Stomach (tissue), 9 donors: ENCODE results near the gene ABHD15. TPM values are rescaled to one million over a fixed set of nuclear protein-coding genes. Genes with fewer than 3 reads are reported as not detected.

Experiments
- DNase-seq, 2 donors: peaks; one replicate each; pipeline versions ENCODE4 v3.0.0 to v3.0.0-alpha.2; 2013 to 2019
- H3K27ac ChIP-seq, 5 donors: fragments of 200-600 bp in 4 of 5; sonication (generic) in 4 of 5; one replicate each; pipeline ENCODE4 v1.5.1; 2013 to 2019; ENCODE audit warnings: mild to moderate bottlenecking in 1 of 5, moderate library complexity in 1 of 5
- H3K27me3 ChIP-seq, 3 donors: fragments of 200-600 bp; sonication (generic); one replicate each; pipeline ENCODE4 v1.5.1; 2017 to 2019; ENCODE audit warnings: mixed run types in 1 of 3
- H3K36me3 ChIP-seq, 4 donors: fragments of 200-600 bp; sonication (generic); 1 replicate in 3 of 4; 2 replicates in 1 of 4; pipeline ENCODE4 v1.5.1; 2016 to 2019
- H3K4me1 ChIP-seq, 4 donors: fragments of 200-600 bp; sonication (generic); one replicate each; pipeline ENCODE4 v1.5.1; 2016 to 2019
- H3K4me3 ChIP-seq, 4 donors: fragments of 200-600 bp; sonication (generic) in 3 of 4; one replicate each; pipeline ENCODE4 v1.5.1; 2016 to 2019; ENCODE audit warnings: mild to moderate bottlenecking in 1 of 4
- H3K9me3 ChIP-seq, 4 donors: fragments of 200-600 bp; sonication (generic); one replicate each; pipeline ENCODE4 v1.5.1; 2016 to 2019
- CTCF ChIP-seq, 7 experiments: fragments of 450-650 bp in 4 of 7; fragments of 200-600 bp in 3 of 7; sonication (generic) in 3 of 7; IDR thresholded peaks; one replicate each; pipeline ENCODE4 v1.5.1; 2016 to 2019; ENCODE audit warnings: antibody characterized with exemption in 7 of 7, control low read depth in 2 of 7, mild to moderate bottlenecking in 1 of 7
- EP300 ChIP-seq: sonication (generic); formaldehyde crosslinking; IDR thresholded peaks from one replicate; pipeline ENCODE4 v1.6.1; 2017; ENCODE audit warnings: antibody characterized with exemption
- POLR2A ChIP-seq, 4 donors: fragments of 450-650 bp; IDR thresholded peaks; one replicate each; pipeline ENCODE4 v1.6.1; 2016; ENCODE audit warnings: antibody characterized with exemption in 4 of 4, control low read depth in 2 of 4, mild to moderate bottlenecking in 1 of 4, moderate library complexity in 1 of 4
- POLR2AphosphoS5 ChIP-seq, 3 donors: sonication (generic); formaldehyde crosslinking; IDR thresholded peaks; one replicate each; pipeline ENCODE4 v1.6.1; 2016; ENCODE audit warnings: antibody characterized with exemption in 3 of 3
- WGBS, 5 donors: extraction: QIAGEN DNeasy Blood & Tissue Kit in 3 of 5; methylation state at CpG; one replicate each; pipeline versions ENCODE4 v1.1.5 to v1.1.7; 2013 to 2018; 5-methylcytosine and 5-hydroxymethylcytosine counted together
- intact Hi-C: fragments of 100-400 bp; cut with DNase I; formaldehyde crosslinking; loops from one replicate; pipeline ENCODE4 v1.15.1; 2023; ENCODE audit warnings: low total_unique reads
- polyA plus RNA-seq, 3 donors: library from polyadenylated mRNA; stranded (reverse); fragments of 200-250 nt; gene quantifications; one replicate each; pipeline ENCODE4 v1.2.3, GENCODE V29; 2013
- total RNA-seq, 5 donors: library from RNA; depleted of rRNA; stranded (reverse); fragments of >200 nt; gene quantifications; one replicate each; pipeline versions ENCODE4 v1.1.0 to v1.2.3, GENCODE V29; 2014 to 2016
- donor health status: healthy with polysubstance abuse.
- donor health status: Bipolar disorder and iron deficiency.
- donor health status: healthy.

Gene ABHD15
- total and polyA plus RNA-seq, 8 donors, result 0.58 to 17.4 (median 6.9) TPM

- intact Hi-C loops, result no loop called here
- no peaks in the 10 kb centered on the region for H3K9me3 ChIP-seq
- no peak for DNase-seq
- WGBS, 5 donors, result 84 to 89% (median 88%) methylated on average over 13 to 14 of the region's 14 CpGs
- H3K27me3 ChIP-seq, result no peaks in the 10 kb centered on the region
- peaks cover 24 to 67% (median 63%) of the 10 kb centered on the region in 4 donors for H3K4me1 ChIP-seq
- H3K36me3 ChIP-seq, result peaks cover 36 to 68% (median 61%) of the 10 kb centered on the region in 4 donors
- no peak for TF ChIP-seq POLR2A (IDR thresholded peaks at IDR 0.05)
- TF ChIP-seq EP300, result no peak
- no peak overlapping the region for H3K4me3 ChIP-seq
- peak overlapping the region in 4 of 5 donors; percentile 6 to 38 (median 27) for H3K27ac ChIP-seq
Observed at GRCh38 chr17:29573871-29574731, 7.3 kb upstream of the ABHD15 start.

- Histone ChIP-seq H3K27ac (peak overlapping the region in 1 of 5 donors; percentile 18), H3K36me3 (peaks cover 36 to 62% (median 55%) of the 10 kb centered on the region in 4 donors), H3K4me1 (peaks cover 26 to 72% (median 67%) of the 10 kb centered on the region in 4 donors), H3K9me3 (no peaks in the 10 kb centered on the region), H3K4me3 (no peak overlapping the region), H3K27me3 (no peaks in the 10 kb centered on the region)
- TF ChIP-seq POLR2AphosphoS5 (IDR thresholded peaks at IDR 0.05) (no peak), EP300 (no peak), CTCF (IDR thresholded peaks at IDR 0.05) (no peak), POLR2A (IDR thresholded peaks at IDR 0.05) (no peak)
- 76 to 86% (median 83%) methylated on average over 5 to 6 of the region's 6 CpGs for WGBS, 5 donors
- no peak for DNase-seq
- intact Hi-C loops, result no loop called here
Observed at GRCh38 chr17:29573558-29573869, 6.7 kb upstream of the ABHD15 start.

- H3K27me3 ChIP-seq, result no peaks in the 10 kb centered on the region
- H3K9me3 ChIP-seq, result no peaks in the 10 kb centered on the region
- peaks cover 26 to 69% (median 68%) of the 10 kb centered on the region in 4 donors for H3K4me1 ChIP-seq
- TF ChIP-seq POLR2A (IDR thresholded peaks at IDR 0.05) (no peak), EP300 (no peak), POLR2AphosphoS5 (IDR thresholded peaks at IDR 0.05) (peak in 2 of 3 donors; percentile 17 to 49), CTCF (IDR thresholded peaks at IDR 0.05) (peak in 5 of 7 experiments; percentile 16 to 73 (median 70))
- peak; percentile 52 to 89 for DNase-seq
- peaks cover 34 to 56% (median 49%) of the 10 kb centered on the region in 4 donors for H3K36me3 ChIP-seq
- 30 to 42% (median 37%) methylated on average over 25 to 62 of the region's 62 CpGs for WGBS, 5 donors
- H3K27ac ChIP-seq, result peak overlapping the region in 3 of 5 donors; percentile 20 to 48 (median 45)
- intact Hi-C loops, result no loop called here
- peak overlapping the region; percentile 23 to 46 (median 34) for H3K4me3 ChIP-seq
Observed at GRCh38 chr17:29572691-29573557, 6.1 kb upstream of the ABHD15 start.

GRCh38 chr17:29571883-29572681 is 5.2 kb upstream of the ABHD15 start:
- Histone ChIP-seq H3K9me3 (no peaks in the 10 kb centered on the region), H3K4me3 (peak overlapping the region; percentile 23 to 46 (median 34)), H3K36me3 (peaks cover 28 to 47% (median 41%) of the 10 kb centered on the region in 4 donors), H3K27me3 (no peaks in the 10 kb centered on the region), H3K27ac (peak overlapping the region in 3 of 5 donors; percentile 20 to 48 (median 45)), H3K4me1 (peaks cover 26 to 71% (median 64%) of the 10 kb centered on the region in 4 donors)
- no peak for TF ChIP-seq POLR2AphosphoS5 (IDR thresholded peaks at IDR 0.05)
- TF ChIP-seq CTCF (IDR thresholded peaks at IDR 0.05), result no peak
- 63 to 90% (median 66%) methylated on average over 15 to 30 of the region's 30 CpGs for WGBS, 5 donors
- intact Hi-C loops, result no loop called here
- peak; percentile 24 to 33 for DNase-seq
